ENCODE results near the gene IGSF23. TPM values are rescaled to one million over a fixed set of nuclear protein-coding genes. Genes with fewer than 3 reads are reported as not detected.

Gene IGSF23
- total RNA-seq, 4 donors from 2014 or later = not detected

- Histone ChIP-seq H3K27ac (no peak overlapping the region), H3K4me3 (no peak overlapping the region), H3K36me3 (no peaks in the 10 kb centered on the region), H3K9me3 (no peaks in the 10 kb centered on the region), H3K27me3 (no peaks in the 10 kb centered on the region), H3K4me1 (no peaks in the 10 kb centered on the region)
- TF ChIP-seq POLR2AphosphoS5 (IDR thresholded peaks at IDR 0.05) = no peak
- TF ChIP-seq EP300 (IDR thresholded peaks at IDR 0.05; ENCODE audit: low read depth) = no peak
- no peak for TF ChIP-seq CTCF (IDR thresholded peaks at IDR 0.05)
- TF ChIP-seq POLR2A (IDR thresholded peaks at IDR 0.05) = no peak
- no peak for DNase-seq
- intact Hi-C loops (cut with DNase I; ENCODE audit: low total_unique reads) = no loop called here
- in situ Hi-C loops (cut with MboI; ENCODE audit: low pct_ligation_motif_present in 1 of 4, low pct_unique_long_range_greater_than_20kb in 1 of 4, low sequenced_read_pairs in 3 of 4) = no loop called here
- WGBS, 2 donors (ENCODE audit: low coverage in 1 of 2) = 100% methylated on average over 1 of the region's 1 CpG
Measured at GRCh38 chr19:44672226-44672625, 58.9 kb downstream of the IGSF23 start.

GRCh38 chr19:44673510-44673909, 60.1 kb downstream of the IGSF23 start:
- 82 to 83% methylated on average over 1 to 4 of the region's 4 CpGs for WGBS, 2 donors (ENCODE audit: low coverage in 1 of 2)
- in situ Hi-C loops (cut with MboI; ENCODE audit: low pct_ligation_motif_present in 1 of 4, low pct_unique_long_range_greater_than_20kb in 1 of 4, low sequenced_read_pairs in 3 of 4) = no loop called here
- Histone ChIP-seq H3K9me3 (no peaks in the 10 kb centered on the region), H3K27me3 (no peaks in the 10 kb centered on the region), H3K4me3 (no peak overlapping the region), H3K27ac (no peak overlapping the region), H3K4me1 (no peaks in the 10 kb centered on the region), H3K36me3 (no peaks in the 10 kb centered on the region)
- no peak for DNase-seq
- no peak for TF ChIP-seq EP300 (IDR thresholded peaks at IDR 0.05; ENCODE audit: low read depth)
- no peak for TF ChIP-seq CTCF (IDR thresholded peaks at IDR 0.05)
- TF ChIP-seq POLR2A (IDR thresholded peaks at IDR 0.05) = no peak
- TF ChIP-seq POLR2AphosphoS5 (IDR thresholded peaks at IDR 0.05) = no peak
- intact Hi-C loops (cut with DNase I; ENCODE audit: low total_unique reads) = no loop called here

- H3K4me1 ChIP-seq = peaks cover 0 to 2% (median under 1%) of the 10 kb centered on the region in 4 donors
- intact Hi-C loops (cut with DNase I; ENCODE audit: low total_unique reads) = no loop called here
- no peaks in the 10 kb centered on the region for H3K9me3 ChIP-seq
- DNase-seq = no peak
- in situ Hi-C loops (cut with MboI; ENCODE audit: low pct_ligation_motif_present in 1 of 4, low pct_unique_long_range_greater_than_20kb in 1 of 4, low sequenced_read_pairs in 3 of 4) = no loop called here
- H3K27me3 ChIP-seq = no peaks in the 10 kb centered on the region
- H3K36me3 ChIP-seq = no peaks in the 10 kb centered on the region
- H3K4me3 ChIP-seq = no peak overlapping the region
- no peak overlapping the region for H3K27ac ChIP-seq
- 87 to 92% methylated on average over 6 of the region's 6 CpGs for WGBS, 2 donors (ENCODE audit: low coverage in 1 of 2)
- TF ChIP-seq EP300 (IDR thresholded peaks at IDR 0.05; ENCODE audit: low read depth) (no peak), POLR2AphosphoS5 (IDR thresholded peaks at IDR 0.05) (no peak), CTCF (IDR thresholded peaks at IDR 0.05) (no peak), POLR2A (IDR thresholded peaks at IDR 0.05) (no peak)
Measured at GRCh38 chr19:44675521-44675920, 62.2 kb downstream of the IGSF23 start.

- in situ Hi-C loops (cut with MboI; ENCODE audit: low pct_ligation_motif_present in 1 of 4, low pct_unique_long_range_greater_than_20kb in 1 of 4, low sequenced_read_pairs in 3 of 4) = no loop called here
- intact Hi-C loops (cut with DNase I; ENCODE audit: low total_unique reads) = no loop called here
- H3K27ac ChIP-seq = no peak overlapping the region
Measured at GRCh38 chr19:44677019-44677811, 63.9 kb downstream of the IGSF23 start.

More at GRCh38 chr19:44677019-44677811, 63.9 kb downstream of the IGSF23 start:
- Histone ChIP-seq H3K27me3 (no peaks in the 10 kb centered on the region), H3K4me1 (peaks cover 0 to 18% (median 8%) of the 10 kb centered on the region in 4 donors), H3K4me3 (no peak overlapping the region), H3K36me3 (no peaks in the 10 kb centered on the region), H3K9me3 (no peaks in the 10 kb centered on the region)
- TF ChIP-seq POLR2A (IDR thresholded peaks at IDR 0.05) (no peak), POLR2AphosphoS5 (IDR thresholded peaks at IDR 0.05) (no peak), EP300 (IDR thresholded peaks at IDR 0.05; ENCODE audit: low read depth) (no peak), CTCF (IDR thresholded peaks at IDR 0.05) (no peak)
- no peak for DNase-seq
- WGBS, 2 donors (ENCODE audit: low coverage in 1 of 2) = 69% methylated on average over 3 to 8 of the region's 8 CpGs

Data from transverse colon (tissue), 4 donors.